ENCODE measurements around the gene CCND3.

CCND3 gene

DNA sequence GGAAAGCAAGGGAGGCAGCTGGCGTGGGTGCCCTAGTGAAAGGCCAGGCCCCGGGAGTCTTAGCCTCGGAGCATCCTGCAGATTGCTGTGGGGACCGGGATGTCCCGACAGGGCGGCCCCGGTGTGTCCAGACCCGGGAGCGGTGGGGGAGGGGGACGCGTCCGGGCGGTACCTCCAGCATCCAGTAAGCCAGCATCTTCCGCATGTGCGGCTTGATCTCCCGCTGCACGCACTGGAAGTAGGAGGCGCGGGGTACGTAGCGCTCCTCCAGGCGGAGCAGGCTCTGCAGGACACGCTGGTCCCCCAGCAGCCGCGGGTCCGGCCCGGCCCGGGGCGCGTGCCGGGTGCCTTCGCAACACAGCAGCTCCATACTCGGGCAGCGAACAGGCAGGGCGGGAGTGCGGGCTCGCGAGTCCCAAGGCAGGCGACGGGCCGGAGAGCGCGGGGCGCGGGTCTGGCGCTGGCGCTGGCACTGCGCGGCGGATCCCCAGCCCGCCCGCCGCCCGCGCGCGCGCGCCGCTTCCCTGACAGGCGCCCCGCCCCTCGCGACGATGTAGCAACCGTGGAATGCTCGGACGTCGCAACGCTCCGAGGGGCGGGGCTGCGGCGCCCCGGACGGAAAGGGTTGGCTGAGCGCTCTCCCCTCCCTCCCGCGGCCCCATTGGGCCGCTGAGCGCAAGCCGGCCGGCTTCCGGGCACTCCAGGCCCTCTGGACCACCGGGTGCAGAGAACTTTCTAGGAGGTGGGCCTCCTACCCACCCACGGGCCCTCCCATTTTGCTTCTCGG, at the start of gene CCND3:
TSS of gene CCND3 (minus strand) at position 529 of the 787 bp plus-strand sequence. CDS start at position 370, 159 bp downstream.
- DNase-seq (ENCODE audit: low spot score), result peak; percentile 93

DNA sequence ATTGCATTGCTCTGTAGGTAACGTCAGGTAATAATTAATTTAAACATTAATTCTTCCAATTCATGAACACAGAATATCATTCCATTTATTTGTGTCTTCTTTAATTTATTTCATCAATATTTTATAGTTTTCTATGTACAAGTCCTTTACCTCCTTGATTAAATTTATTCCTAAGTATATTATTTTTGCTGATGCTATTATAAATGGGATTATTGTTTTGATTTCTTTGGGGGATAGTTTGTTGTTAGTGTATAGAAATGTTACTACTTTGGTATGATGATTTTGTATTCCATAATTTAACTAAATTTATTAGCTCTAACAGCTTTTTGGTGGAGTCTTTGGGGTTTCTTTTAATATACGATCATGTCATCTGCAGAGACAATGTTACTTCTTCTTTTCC, 44.7 kb upstream of the CCND3 start:
- no peak for DNase-seq (ENCODE audit: low spot score)

DNA sequence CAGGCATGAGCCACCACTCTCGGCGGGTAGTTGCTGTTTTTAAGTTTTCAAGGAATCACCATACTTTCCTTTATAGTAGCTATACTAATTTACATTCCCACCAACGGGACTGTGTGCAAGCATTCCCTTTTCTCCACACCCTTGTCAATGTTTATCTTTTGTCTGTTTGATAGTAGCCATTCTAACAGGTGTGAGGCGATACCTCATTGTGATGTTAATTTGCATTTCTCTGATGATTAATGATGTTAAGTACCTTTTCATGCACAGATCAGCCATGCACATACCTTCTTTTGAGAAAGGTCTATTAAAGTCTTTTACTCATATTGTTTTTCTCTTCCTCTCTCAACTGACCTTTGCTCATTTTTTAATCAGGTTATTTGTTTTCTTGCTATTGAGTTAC, 43.0 kb upstream of the CCND3 start:
- DNase-seq (ENCODE audit: low spot score), result no peak

DNA sequence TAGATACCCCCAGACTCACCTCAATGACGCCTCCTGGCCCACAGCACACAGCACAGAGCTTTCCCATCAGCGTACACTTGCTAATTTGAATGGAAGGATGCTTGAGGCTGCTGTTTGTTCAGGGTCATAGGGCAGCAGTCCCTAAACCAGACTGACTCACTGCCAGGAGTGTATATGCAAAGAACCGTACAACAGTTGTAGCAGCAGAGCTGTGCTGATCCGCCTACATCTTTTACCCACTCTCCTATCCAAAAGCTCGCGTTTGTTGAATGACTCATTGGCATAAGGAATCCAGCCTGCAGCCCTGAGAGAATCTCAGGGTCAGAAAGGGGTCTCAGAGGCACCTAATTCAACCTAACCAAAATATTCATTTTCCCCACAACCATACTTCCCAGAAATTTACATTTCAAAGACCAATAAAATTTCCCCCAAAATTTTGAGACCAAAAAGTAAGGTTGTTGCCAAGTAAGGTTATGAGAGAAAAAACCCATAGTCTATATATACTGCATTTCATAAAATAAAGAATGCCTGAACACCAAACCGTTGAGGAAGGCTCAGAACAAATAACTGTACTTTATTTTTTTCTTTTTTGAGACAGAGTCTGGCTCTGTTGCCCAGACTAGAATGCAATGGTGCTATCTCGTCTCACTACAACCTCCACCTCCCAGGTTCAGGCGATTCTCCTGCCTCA, 35.3 kb upstream of the CCND3 start:
- DNase-seq (ENCODE audit: low spot score), result no peak

DNA sequence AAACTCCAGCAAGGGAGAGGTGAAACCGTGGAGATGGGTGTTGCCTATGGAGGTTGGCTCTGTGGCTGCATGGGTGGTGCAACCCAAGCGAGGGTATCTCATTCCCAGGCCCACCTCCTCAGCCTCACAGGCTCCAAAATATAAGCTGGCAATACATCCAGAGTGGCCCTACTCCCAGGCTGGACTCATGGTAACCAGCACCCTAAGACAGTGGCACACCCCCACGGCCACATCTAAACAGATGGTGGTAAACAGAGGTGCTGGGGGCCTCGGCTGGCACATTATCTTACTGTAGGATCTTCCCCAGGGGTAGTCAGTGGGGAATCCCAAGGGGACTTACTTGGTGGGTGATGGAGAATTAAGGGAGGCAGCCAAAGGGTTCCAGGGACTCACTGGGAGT, 33.7 kb upstream of the CCND3 start:
- no peak for DNase-seq (ENCODE audit: low spot score)

DNA sequence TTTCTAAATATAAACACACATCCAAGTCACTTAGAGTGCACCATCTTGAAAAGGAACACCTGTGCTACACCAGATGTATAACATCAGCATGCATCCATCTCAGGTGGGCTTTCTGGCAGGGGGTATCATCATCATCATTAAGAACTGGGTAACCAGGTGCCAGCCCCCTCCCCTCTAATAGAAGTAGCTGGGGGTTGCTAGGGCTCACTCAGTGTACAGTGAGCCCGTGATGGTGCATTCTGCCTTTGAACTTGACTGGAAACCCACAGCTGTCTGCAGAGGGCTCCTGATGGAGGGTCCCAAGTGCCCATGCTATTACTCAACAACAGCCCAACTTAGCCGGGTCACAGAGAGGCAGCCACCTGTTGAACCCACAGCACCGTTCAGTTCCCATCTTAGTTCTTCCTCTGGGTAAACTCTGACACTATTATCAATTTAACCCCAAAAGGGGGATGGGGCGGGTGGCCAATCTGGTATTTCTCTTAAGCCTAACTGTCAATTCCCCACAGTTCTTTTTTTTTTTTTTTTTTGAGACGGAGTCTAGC, 32.7 kb upstream of the CCND3 start:
- DNase-seq (ENCODE audit: low spot score), result no peak

DNA sequence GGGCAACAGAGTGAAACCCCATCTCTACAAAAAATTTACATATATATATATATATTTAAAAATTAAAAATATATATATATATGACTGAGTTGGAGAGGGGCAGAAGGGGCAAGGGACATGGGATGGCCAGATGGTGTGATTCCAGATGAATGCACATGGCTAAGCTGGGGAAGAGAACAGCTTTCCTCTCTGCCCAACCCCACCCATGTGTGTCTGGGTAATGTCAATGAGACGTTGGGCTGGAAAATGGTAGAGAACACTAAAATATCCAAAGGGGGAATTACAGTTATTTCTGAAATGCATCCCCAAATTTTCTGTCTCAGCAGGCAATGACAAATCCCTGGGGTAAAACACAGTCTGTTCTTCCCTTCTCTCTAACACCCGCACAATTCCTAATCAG, 31.2 kb upstream of the CCND3 start:
- no peak for DNase-seq (ENCODE audit: low spot score)

DNA sequence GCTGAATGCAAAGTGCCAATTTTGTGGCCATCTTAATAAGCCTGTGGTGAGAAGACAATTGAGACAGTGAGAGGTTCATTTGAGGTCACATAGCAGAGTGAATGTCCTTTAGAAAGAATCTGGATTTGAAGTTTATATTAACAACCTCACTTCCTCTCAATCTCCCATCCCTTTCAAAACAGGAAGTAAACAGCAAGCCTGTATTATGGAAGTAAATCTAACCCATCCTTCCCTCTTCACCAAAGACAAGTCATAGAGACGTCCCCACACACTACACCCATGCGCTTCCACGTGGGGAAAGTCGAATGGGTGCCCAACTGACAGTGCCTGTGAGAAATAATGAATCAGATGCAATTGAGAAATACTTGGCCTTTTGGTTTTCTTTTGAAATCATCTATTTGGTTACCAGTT, 28.8 kb upstream of the CCND3 start:
- no peak for DNase-seq (ENCODE audit: low spot score)

DNA sequence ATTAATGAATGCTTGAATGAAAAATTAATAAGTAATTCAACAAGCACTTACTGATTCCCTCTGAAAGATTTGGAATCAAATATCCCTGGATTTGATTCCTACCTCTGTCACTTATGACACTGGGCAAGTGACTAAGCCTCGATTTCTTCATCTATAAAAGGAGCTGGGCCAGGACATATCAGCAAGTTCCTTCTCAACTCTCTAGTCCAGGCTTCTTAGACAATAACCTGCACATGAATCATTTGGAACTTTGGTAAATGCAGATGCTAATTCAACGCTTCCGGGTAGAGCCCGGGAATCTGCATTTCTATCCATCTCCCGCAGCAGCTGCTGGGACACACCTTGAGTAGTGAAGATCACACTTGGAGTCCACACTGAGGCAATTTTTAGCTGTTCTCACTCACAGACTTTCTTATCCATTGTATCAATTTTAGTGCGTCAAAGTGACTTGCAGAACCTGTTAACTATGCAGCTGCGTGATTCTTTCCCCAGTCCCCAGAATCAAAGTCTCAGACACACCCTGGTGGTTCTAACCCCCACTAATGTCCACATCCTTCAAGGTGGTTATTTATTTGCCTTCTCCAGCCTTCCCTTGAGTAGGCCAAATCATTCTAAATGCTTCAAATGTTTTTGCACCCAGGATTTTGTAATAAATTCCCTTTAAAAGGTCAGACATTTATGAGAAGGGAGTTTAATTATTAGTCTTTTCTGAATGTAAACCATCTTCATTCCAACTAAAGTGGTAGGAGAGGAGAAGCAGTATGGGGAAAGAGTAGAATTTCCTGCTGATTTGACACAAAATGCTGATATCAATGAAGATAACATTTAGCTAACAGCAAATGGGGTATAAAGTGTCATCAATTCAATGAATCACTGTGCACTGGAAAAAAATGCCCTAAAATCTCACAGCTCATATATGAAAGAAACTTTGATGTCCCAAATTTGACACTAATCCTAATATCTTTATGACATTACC, 26.0 kb upstream of the CCND3 start:
- DNase-seq (ENCODE audit: low spot score), result no peak

DNA sequence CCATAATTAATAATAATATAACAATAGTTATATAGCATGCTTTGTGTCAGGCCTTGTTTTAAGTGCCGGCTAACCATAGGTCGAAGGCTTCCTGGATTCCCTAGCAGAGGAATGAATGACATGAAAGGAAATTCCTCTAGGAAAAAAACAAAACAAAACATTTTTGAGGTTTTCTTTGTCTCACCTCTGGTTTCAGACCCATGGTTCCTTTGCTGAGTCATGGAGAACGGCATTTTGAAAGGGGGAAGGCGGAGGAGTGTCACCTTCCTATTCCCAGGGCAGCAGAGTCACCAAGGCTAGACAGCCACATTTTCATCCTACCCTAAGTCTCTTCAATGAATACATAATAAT, 25.3 kb upstream of the CCND3 start:
- DNase-seq (ENCODE audit: low spot score), result no peak

DNA sequence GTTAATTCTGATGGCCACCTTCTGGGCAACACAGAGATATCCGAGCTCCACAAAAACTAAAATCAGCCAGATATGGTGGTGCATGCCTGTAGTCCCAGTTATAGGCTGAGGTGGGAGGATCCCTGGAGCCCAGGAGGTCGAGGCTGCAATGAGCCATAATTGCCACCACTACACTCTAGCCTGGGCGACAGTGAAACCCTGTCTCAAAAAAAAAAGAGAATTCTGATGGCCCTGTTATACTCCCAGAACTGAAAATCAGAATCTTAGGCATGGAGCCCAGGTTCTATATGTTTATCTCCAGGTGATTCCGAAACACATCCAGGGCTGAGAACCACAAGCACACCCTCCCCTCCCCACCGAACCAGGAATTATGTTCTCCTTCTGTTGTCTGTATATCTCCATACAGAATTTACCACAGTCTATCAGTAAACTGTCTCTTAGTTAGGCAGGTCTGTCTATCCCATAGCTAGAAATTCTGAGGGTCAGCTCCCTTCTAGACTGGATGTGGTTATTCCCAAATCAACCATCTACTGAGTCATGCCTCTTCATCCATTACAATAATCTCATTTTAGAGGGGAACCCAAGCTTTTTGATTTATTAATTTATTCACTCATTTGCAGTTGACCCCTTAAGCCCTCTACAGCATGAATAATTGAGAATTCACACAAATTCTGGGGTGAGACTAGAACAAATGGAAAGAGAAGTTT, 24.8 kb upstream of the CCND3 start:
- no peak for DNase-seq (ENCODE audit: low spot score)

DNA sequence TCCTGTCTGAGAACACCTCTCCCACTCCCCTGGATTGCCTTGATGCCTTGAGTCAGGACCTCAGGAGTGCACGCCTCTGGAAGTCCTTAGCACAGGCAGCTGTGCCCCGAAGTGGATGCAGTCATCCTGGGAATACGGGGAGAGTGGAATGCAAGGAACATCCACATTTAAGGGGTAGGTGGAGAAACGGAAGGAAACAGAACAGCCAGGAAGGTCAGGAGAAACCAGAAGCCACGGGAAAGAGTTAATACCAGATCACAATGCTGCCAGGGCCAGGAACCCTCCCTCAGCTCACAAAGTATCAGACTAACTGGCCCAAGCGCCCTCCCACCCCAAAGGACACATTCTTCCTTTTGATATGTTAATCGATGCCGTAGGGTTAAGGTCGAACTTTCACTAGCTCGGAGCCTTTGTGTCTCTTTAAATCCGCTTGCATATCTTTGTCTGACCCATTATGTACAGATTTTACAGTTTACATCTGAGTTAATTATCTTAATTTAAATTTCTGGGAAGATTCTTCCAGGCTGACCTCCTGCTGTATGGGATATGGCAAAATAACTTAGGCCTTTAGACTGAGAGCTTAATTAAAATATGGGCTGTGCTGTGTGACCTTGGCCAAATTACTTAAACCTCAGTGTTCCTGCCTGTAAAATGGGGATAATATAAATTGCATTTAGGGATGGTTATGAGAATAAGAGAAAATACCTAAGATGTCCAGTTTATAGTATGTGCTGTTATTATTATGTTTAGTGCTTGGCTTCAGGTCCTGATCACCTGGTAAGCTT, 24.0 kb upstream of the CCND3 start:
- DNase-seq (ENCODE audit: low spot score), result no peak

DNA sequence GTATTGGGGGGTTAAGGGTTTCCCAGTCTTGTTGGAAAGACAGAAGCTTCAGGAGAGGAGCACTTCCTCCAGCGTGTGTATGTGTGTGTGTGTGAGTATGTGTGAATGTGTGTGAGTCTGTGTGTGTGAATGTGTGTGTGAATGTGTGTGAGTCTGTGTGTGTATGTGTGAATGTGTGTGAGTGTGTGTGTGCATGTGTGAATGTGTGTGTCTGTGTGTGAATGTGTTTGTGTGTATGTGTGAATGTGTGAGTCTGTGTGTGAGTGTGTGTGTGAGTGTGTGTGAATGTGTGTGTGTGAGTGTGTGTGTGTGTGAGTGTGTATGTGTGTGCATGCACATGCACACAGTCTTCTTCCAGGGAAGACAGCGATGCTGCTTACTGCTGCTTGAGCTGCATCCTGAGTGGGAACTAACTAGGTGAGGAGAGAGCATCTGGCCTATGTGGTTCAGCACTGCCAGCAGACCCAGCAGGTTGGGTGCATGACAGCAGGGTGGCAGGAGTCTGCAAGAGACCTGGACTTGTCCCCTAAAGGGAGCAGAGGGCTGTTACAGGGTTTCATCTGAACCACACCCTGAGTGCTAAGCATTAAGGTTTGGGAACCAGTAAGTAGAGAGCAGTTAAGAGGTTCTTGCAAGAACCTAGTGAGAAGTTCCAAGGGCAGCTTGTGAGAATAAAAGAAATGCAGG, 22.7 kb upstream of the CCND3 start:
- DNase-seq (ENCODE audit: low spot score), result no peak

DNA sequence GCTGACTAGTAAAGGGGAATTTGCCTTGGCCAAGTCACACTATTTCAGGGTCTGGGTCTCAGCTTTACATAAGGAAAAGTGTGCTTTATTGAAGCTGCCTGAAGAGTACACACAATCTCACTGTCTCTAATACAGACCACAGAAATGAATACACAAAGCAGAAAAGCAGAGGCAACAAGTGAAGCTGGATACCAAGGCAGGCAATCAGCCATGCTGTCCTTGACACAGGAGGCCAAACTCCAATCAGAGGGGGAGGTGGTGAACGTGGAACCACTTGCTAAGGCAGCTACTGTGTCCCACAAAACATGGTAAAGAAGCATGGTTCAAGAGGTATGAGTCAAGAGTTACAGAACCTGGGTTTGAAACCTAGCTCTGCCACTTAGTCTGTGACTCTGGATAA, 21.8 kb upstream of the CCND3 start:
- DNase-seq (ENCODE audit: low spot score), result no peak

DNA sequence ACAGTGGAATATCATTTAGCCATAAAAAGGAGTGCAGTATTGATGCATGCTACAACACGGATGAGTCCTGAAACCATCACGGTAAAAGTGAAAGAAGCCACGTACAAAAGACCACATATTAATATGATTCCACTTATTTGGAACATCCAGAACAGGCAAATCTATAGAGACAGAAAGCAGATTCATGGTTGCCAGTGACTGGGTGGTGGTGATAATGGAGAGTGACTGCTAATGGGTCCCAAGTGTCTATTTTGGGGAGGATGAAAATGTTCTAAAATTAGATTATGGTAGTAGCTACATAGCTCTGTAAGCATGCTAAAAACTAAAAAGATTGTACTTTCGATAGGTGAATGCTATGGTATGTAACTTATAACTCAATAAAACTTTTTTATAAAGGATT, 18.4 kb upstream of the CCND3 start:
- DNase-seq (ENCODE audit: low spot score), result no peak

DNA sequence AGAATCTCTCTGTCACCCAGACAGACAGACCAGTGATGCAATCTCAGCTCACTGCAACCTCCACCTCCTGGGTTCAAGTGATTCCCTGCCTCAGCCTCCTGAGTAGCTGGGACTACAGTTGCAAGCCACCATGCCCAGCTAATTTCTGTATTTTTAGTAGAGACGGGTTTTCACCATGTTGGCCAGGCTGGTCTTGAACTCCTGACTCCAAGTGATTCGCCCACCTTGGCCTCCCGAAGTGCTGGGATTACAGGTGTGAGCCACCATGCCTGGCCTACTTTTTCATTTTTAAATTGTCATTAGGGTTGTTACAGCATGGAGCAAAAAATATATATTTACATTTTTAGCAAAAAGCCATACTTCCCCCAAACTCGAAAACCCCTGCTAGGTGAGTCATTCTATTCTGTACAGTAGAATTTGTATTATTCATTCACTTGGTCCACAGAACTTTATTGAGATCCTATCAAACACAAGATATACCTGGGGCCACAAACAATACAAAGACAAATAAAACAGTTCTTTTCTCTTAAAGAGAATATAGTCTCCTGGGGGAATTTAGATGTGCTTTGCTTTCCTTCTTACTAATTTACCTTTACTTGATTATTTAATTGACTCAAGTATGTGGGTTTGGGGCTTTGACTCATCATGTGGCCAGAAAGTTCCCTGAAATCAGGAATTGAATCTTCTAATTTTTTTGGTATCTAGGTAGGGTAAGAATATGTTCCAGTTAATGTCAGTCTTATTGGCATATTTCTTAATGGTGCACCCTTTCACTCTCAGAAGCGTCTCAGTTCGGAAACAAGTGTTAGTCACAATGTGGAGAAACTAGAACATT, 16.6 kb upstream of the CCND3 start:
- DNase-seq (ENCODE audit: low spot score), result no peak

DNA sequence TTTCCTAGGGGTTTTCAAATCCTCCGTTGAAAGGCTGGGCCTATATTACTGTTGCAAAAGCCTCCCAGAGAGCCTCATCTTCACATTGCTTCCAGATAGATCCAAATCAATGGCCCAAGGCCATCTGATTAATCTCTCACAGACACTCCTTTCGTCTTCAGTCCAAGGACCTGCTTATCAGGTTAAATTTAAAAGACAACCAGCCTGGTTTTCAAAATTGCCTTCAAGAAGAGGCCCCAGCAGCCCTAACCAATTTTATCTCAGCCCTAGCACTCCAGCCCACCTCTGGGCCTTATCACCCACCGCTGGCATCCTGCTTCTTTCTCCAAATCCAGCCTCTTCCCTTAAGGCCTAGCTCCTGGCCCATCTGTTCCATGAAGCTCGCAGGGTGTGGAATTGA, 15.5 kb upstream of the CCND3 start:
- DNase-seq (ENCODE audit: low spot score), result no peak

DNA sequence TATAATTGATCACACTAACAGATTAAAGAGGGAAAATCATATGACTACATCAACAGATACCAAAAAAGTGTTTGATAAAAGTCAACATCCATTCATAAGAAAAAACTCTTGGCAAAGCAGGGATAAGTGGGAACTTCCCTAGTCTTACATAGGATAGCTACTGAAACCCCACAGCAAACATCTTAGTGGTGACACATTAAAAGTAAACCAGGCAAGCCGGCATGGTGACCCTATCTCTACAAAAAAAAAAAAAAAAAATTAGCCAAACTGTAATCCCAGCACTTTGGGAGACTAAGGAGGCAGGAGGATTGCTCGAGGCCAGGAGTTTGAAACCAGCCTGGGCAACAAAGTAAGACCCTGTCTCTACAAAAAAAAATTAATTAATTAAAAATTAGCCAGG, 13.8 kb upstream of the CCND3 start:
- DNase-seq (ENCODE audit: low spot score), result no peak

DNA sequence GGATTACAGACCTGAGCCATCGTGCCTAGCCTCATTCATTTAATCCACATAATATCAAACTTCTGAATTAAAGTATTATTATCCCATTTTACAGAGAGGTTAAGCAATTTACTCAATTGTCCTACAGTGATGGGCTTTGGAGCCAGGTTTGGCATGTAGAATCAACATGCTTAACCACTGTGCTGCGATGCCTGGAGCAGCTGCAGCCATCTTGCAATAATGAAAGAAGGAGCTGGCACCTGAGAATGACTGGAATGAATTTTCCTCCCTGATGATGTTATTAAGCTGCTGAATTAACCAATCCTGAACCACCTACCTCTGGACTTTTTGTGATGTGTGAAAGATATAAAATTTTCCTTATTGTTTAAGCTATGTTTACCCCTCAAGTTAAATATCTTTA, 13.1 kb upstream of the CCND3 start:
- DNase-seq (ENCODE audit: low spot score), result no peak
